ENCODE data around the gene GHSR.

GHSR gene

GRCh38 chr3:172464306-172464705 is 16.1 kb upstream of the GHSR start:
- Histone ChIP-seq H3K4me3 (ENCODE audit: low read depth in 1 of 2, low read length in 2 of 2) (no peak overlapping the region), H3K27ac (ENCODE audit: low read depth, low read length) (no peak overlapping the region), H3K9me3 (ENCODE audit: control insufficient read depth in 1 of 2, low read length in 2 of 2) (no peaks in the 10 kb centered on the region), H3K27me3 (ENCODE audit: control insufficient read depth in 1 of 2, insufficient read depth in 2 of 2, low read length in 2 of 2) (no peaks in the 10 kb centered on the region), H3K9ac (ENCODE audit: low read depth in 1 of 2, low read length in 2 of 2) (no peak overlapping the region), H3K36me3 (ENCODE audit: control insufficient read depth in 1 of 2, insufficient read depth in 2 of 2, low read length in 2 of 2) (no peaks in the 10 kb centered on the region), H3K4me1 (ENCODE audit: control insufficient read depth in 1 of 2, insufficient read depth in 2 of 2, low read length in 2 of 2) (no peaks in the 10 kb centered on the region)

- H3K4me3 ChIP-seq (ENCODE audit: low read depth in 1 of 2, low read length in 2 of 2): no peak overlapping the region
- H3K27ac ChIP-seq (ENCODE audit: low read depth, low read length): no peak overlapping the region
Measured at GRCh38 chr3:172461530-172462138, 13.4 kb upstream of the GHSR start.

GRCh38 chr3:172456404-172456803 is 8.1 kb upstream of the GHSR start:
- no peak overlapping the region for H3K4me3 ChIP-seq (ENCODE audit: low read depth in 1 of 2, low read length in 2 of 2)
- H3K36me3 ChIP-seq (ENCODE audit: control insufficient read depth in 1 of 2, insufficient read depth in 2 of 2, low read length in 2 of 2): no peaks in the 10 kb centered on the region
- H3K27me3 ChIP-seq (ENCODE audit: control insufficient read depth in 1 of 2, insufficient read depth in 2 of 2, low read length in 2 of 2): peaks cover 0 to 3% of the 10 kb centered on the region in 2 donors
- no peak overlapping the region for H3K27ac ChIP-seq (ENCODE audit: low read depth, low read length)
- no peaks in the 10 kb centered on the region for H3K9me3 ChIP-seq (ENCODE audit: control insufficient read depth in 1 of 2, low read length in 2 of 2)
- H3K9ac ChIP-seq (ENCODE audit: low read depth in 1 of 2, low read length in 2 of 2): no peak overlapping the region
- no peaks in the 10 kb centered on the region for H3K4me1 ChIP-seq (ENCODE audit: control insufficient read depth in 1 of 2, insufficient read depth in 2 of 2, low read length in 2 of 2)

More at GRCh38 chr3:172461530-172462138, 13.4 kb upstream of the GHSR start:
- no peaks in the 10 kb centered on the region for H3K27me3 ChIP-seq (ENCODE audit: control insufficient read depth in 1 of 2, insufficient read depth in 2 of 2, low read length in 2 of 2)
- no peak overlapping the region for H3K9ac ChIP-seq (ENCODE audit: low read depth in 1 of 2, low read length in 2 of 2)
- no peaks in the 10 kb centered on the region for H3K4me1 ChIP-seq (ENCODE audit: control insufficient read depth in 1 of 2, insufficient read depth in 2 of 2, low read length in 2 of 2)
- no peaks in the 10 kb centered on the region for H3K9me3 ChIP-seq (ENCODE audit: control insufficient read depth in 1 of 2, low read length in 2 of 2)
- H3K36me3 ChIP-seq (ENCODE audit: control insufficient read depth in 1 of 2, insufficient read depth in 2 of 2, low read length in 2 of 2): no peaks in the 10 kb centered on the region

- no peaks in the 10 kb centered on the region for H3K36me3 ChIP-seq (ENCODE audit: control insufficient read depth in 1 of 2, insufficient read depth in 2 of 2, low read length in 2 of 2)
- H3K4me3 ChIP-seq (ENCODE audit: low read depth in 1 of 2, low read length in 2 of 2): no peak overlapping the region
- no peaks in the 10 kb centered on the region for H3K9me3 ChIP-seq (ENCODE audit: control insufficient read depth in 1 of 2, low read length in 2 of 2)
- peaks cover 11 to 18% of the 10 kb centered on the region in 2 donors for H3K27me3 ChIP-seq (ENCODE audit: control insufficient read depth in 1 of 2, insufficient read depth in 2 of 2, low read length in 2 of 2)
- no peak overlapping the region for H3K27ac ChIP-seq (ENCODE audit: low read depth, low read length)
- H3K9ac ChIP-seq (ENCODE audit: low read depth in 1 of 2, low read length in 2 of 2): no peak overlapping the region
- no peaks in the 10 kb centered on the region for H3K4me1 ChIP-seq (ENCODE audit: control insufficient read depth in 1 of 2, insufficient read depth in 2 of 2, low read length in 2 of 2)
Measured at GRCh38 chr3:172454180-172454579, 5.9 kb upstream of the GHSR start.

- Histone ChIP-seq H3K4me3 (ENCODE audit: low read depth in 1 of 2, low read length in 2 of 2) (peak overlapping the region in 1 of 2 donors; percentile 25), H3K36me3 (ENCODE audit: control insufficient read depth in 1 of 2, insufficient read depth in 2 of 2, low read length in 2 of 2) (no peaks in the 10 kb centered on the region), H3K27me3 (ENCODE audit: control insufficient read depth in 1 of 2, insufficient read depth in 2 of 2, low read length in 2 of 2) (peaks cover 43 to 62% of the 10 kb centered on the region in 2 donors), H3K9ac (ENCODE audit: low read depth in 1 of 2, low read length in 2 of 2) (no peak overlapping the region), H3K9me3 (ENCODE audit: control insufficient read depth in 1 of 2, low read length in 2 of 2) (no peaks in the 10 kb centered on the region), H3K27ac (ENCODE audit: low read depth, low read length) (no peak overlapping the region), H3K4me1 (ENCODE audit: control insufficient read depth in 1 of 2, insufficient read depth in 2 of 2, low read length in 2 of 2) (no peaks in the 10 kb centered on the region)
Measured at GRCh38 chr3:172449466-172450149, 1.4 kb upstream of the GHSR start.

- no peaks in the 10 kb centered on the region for H3K4me1 ChIP-seq (ENCODE audit: control insufficient read depth in 1 of 2, insufficient read depth in 2 of 2, low read length in 2 of 2)
- H3K27ac ChIP-seq (ENCODE audit: low read depth, low read length): no peak overlapping the region
- H3K9ac ChIP-seq (ENCODE audit: low read depth in 1 of 2, low read length in 2 of 2): no peak overlapping the region
- no peaks in the 10 kb centered on the region for H3K9me3 ChIP-seq (ENCODE audit: control insufficient read depth in 1 of 2, low read length in 2 of 2)
- no peaks in the 10 kb centered on the region for H3K36me3 ChIP-seq (ENCODE audit: control insufficient read depth in 1 of 2, insufficient read depth in 2 of 2, low read length in 2 of 2)
- peaks cover 43 to 62% of the 10 kb centered on the region in 2 donors for H3K27me3 ChIP-seq (ENCODE audit: control insufficient read depth in 1 of 2, insufficient read depth in 2 of 2, low read length in 2 of 2)
- H3K4me3 ChIP-seq (ENCODE audit: low read depth in 1 of 2, low read length in 2 of 2): no peak overlapping the region
Measured at GRCh38 chr3:172448661-172449465, 607 bp upstream of the GHSR start.

GRCh38 chr3:172446198-172446597 is 2.1 kb downstream of the GHSR start:
- H3K27me3 ChIP-seq (ENCODE audit: control insufficient read depth in 1 of 2, insufficient read depth in 2 of 2, low read length in 2 of 2): peaks cover 45 to 62% of the 10 kb centered on the region in 2 donors
- H3K9me3 ChIP-seq (ENCODE audit: control insufficient read depth in 1 of 2, low read length in 2 of 2): no peaks in the 10 kb centered on the region
- no peaks in the 10 kb centered on the region for H3K4me1 ChIP-seq (ENCODE audit: control insufficient read depth in 1 of 2, insufficient read depth in 2 of 2, low read length in 2 of 2)
- H3K36me3 ChIP-seq (ENCODE audit: control insufficient read depth in 1 of 2, insufficient read depth in 2 of 2, low read length in 2 of 2): no peaks in the 10 kb centered on the region
- no peak overlapping the region for H3K9ac ChIP-seq (ENCODE audit: low read depth in 1 of 2, low read length in 2 of 2)
- H3K27ac ChIP-seq (ENCODE audit: low read depth, low read length): no peak overlapping the region
- no peak overlapping the region for H3K4me3 ChIP-seq (ENCODE audit: low read depth in 1 of 2, low read length in 2 of 2)

GRCh38 chr3:172444821-172445220 is 3.4 kb downstream of the GHSR start:
- Histone ChIP-seq H3K9ac (ENCODE audit: low read depth in 1 of 2, low read length in 2 of 2) (no peak overlapping the region), H3K36me3 (ENCODE audit: control insufficient read depth in 1 of 2, insufficient read depth in 2 of 2, low read length in 2 of 2) (no peaks in the 10 kb centered on the region), H3K27me3 (ENCODE audit: control insufficient read depth in 1 of 2, insufficient read depth in 2 of 2, low read length in 2 of 2) (peaks cover 42 to 55% of the 10 kb centered on the region in 2 donors), H3K4me3 (ENCODE audit: low read depth in 1 of 2, low read length in 2 of 2) (no peak overlapping the region), H3K9me3 (ENCODE audit: control insufficient read depth in 1 of 2, low read length in 2 of 2) (no peaks in the 10 kb centered on the region), H3K27ac (ENCODE audit: low read depth, low read length) (no peak overlapping the region), H3K4me1 (ENCODE audit: control insufficient read depth in 1 of 2, insufficient read depth in 2 of 2, low read length in 2 of 2) (no peaks in the 10 kb centered on the region)

GRCh38 chr3:172442606-172443005 is 5.7 kb downstream of the GHSR start:
- H3K27ac ChIP-seq (ENCODE audit: low read depth, low read length): no peak overlapping the region
- no peaks in the 10 kb centered on the region for H3K36me3 ChIP-seq (ENCODE audit: control insufficient read depth in 1 of 2, insufficient read depth in 2 of 2, low read length in 2 of 2)
- H3K9me3 ChIP-seq (ENCODE audit: control insufficient read depth in 1 of 2, low read length in 2 of 2): no peaks in the 10 kb centered on the region
- no peak overlapping the region for H3K9ac ChIP-seq (ENCODE audit: low read depth in 1 of 2, low read length in 2 of 2)
- no peak overlapping the region for H3K4me3 ChIP-seq (ENCODE audit: low read depth in 1 of 2, low read length in 2 of 2)
- peaks cover 20 to 40% of the 10 kb centered on the region in 2 donors for H3K27me3 ChIP-seq (ENCODE audit: control insufficient read depth in 1 of 2, insufficient read depth in 2 of 2, low read length in 2 of 2)
- H3K4me1 ChIP-seq (ENCODE audit: control insufficient read depth in 1 of 2, insufficient read depth in 2 of 2, low read length in 2 of 2): no peaks in the 10 kb centered on the region

- Histone ChIP-seq H3K4me3 (ENCODE audit: low read depth in 1 of 2, low read length in 2 of 2) (no peak overlapping the region), H3K9ac (ENCODE audit: low read depth in 1 of 2, low read length in 2 of 2) (no peak overlapping the region), H3K9me3 (ENCODE audit: control insufficient read depth in 1 of 2, low read length in 2 of 2) (no peaks in the 10 kb centered on the region), H3K27ac (ENCODE audit: low read depth, low read length) (no peak overlapping the region), H3K36me3 (ENCODE audit: control insufficient read depth in 1 of 2, insufficient read depth in 2 of 2, low read length in 2 of 2) (no peaks in the 10 kb centered on the region), H3K27me3 (ENCODE audit: control insufficient read depth in 1 of 2, insufficient read depth in 2 of 2, low read length in 2 of 2) (peaks cover 10 to 30% of the 10 kb centered on the region in 2 donors), H3K4me1 (ENCODE audit: control insufficient read depth in 1 of 2, insufficient read depth in 2 of 2, low read length in 2 of 2) (no peaks in the 10 kb centered on the region)
Measured at GRCh38 chr3:172441581-172441980, 6.7 kb downstream of the GHSR start.
